WTC11 (cell line): Measurements from ENCODE around the gene VKORC1.

ENCODE experiments used
- CTCF ChIP-seq: fragments of 200-600 bp; IDR thresholded peaks from 2 replicates; pipeline ENCODE4 v1.8.0; 2022; ENCODE audit warnings: antibody characterized with exemption
- MAX ChIP-seq: sonication (generic); formaldehyde crosslinking; IDR thresholded peaks from 2 replicates; pipeline ENCODE4 v1.8.0; 2022; ENCODE audit warnings: mild to moderate bottlenecking, missing genetic modification reagents
- ZNF512 ChIP-seq: sonication (generic); formaldehyde crosslinking; IDR thresholded peaks from 2 replicates; pipeline ENCODE4 v1.8.1; 2022; ENCODE audit warnings: missing genetic modification reagents, borderline replicate concordance

GRCh38 chr16:31088459-31089183 is 6.0 kb downstream of the VKORC1 start, which contains the start of gene PRSS53:
- TF ChIP-seq CTCF = no peak
- no peak for TF ChIP-seq MAX (CRISPR knock-in tag)
- no peak for TF ChIP-seq ZNF512 (CRISPR knock-in tag)
